IPS DF 6.9 (cell line): Measurements from ENCODE around the gene WASF3.

Source experiments
- DNase-seq: peaks from one replicate; pipeline ENCODE4 v3.0.0-alpha.2; 2013; ENCODE audit warnings: low read depth, low spot score
- H3K27ac ChIP-seq: one replicate; pipeline ENCODE4 v1.5.1; 2013; ENCODE audit warnings: low read length, control low read depth
- H3K27me3 ChIP-seq: 2 replicates; pipeline ENCODE4 v1.6.1; 2013; ENCODE audit warnings: mild to moderate bottlenecking, low read length; ENCODE audit not compliant: control insufficient read depth, insufficient read depth
- H3K36me3 ChIP-seq: 2 replicates; pipeline ENCODE4 v1.6.1; 2013; ENCODE audit warnings: low read length; ENCODE audit not compliant: control insufficient read depth, insufficient read depth
- H3K4me1 ChIP-seq: 2 replicates; pipeline ENCODE4 v1.6.1; 2013; ENCODE audit warnings: low read length; ENCODE audit not compliant: control insufficient read depth, insufficient read depth
- H3K4me3 ChIP-seq: 2 replicates; pipeline ENCODE4 v1.5.1; 2013; ENCODE audit warnings: mild to moderate bottlenecking, low read length
- H3K9me3 ChIP-seq: 2 replicates; pipeline ENCODE4 v1.6.1; 2013; ENCODE audit warnings: low read length, inconsistent platforms; ENCODE audit not compliant: control insufficient read depth, insufficient read depth
- WGBS: extraction: QIAGEN DNeasy Blood & Tissue Kit; methylation state at CpG from one replicate; pipeline ENCODE4 v1.1.7; 2013; ENCODE audit warnings: mixed read lengths, missing lambda C conversion rate; ENCODE audit not compliant: insufficient read length, insufficient coverage; 5-methylcytosine and 5-hydroxymethylcytosine counted together

The WASF3 gene

DNA sequence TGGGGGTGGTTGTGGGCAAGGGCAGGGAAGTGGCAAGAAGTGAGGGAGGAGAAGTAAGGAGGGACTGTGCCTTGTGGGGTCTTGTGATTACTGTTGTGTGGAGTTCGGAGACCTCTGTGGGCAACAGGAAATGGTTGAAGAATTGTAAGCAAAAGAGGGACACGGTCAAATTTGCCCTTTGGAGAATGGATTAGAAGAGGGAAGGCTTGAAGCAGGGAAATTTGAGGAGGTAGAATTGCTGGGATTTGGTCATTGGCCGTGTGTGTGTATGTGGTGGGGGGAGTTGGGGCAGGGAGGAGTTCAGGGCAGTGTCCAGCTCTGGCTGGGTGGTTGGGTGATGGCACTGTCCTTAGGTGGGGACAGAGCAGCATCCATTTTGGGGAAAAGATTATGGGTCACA, 3.6 kb downstream of the WASF3 start:
- Histone ChIP-seq H3K27ac (no peak overlapping the region), H3K4me3 (no peak overlapping the region)

GRCh38 chr13:26561651-26562511, 4.4 kb downstream of the WASF3 start:
- Histone ChIP-seq H3K4me1 (no peaks in the 10 kb centered on the region; the same call in 1 of the 2 replicates), H3K27ac (no peak overlapping the region), H3K36me3 (no peaks in the 10 kb centered on the region), H3K4me3 (no peak overlapping the region), H3K9me3 (no peaks in the 10 kb centered on the region), H3K27me3 (no peaks in the 10 kb centered on the region)
- no CpG with 5 or more reads among the region's 8 CpGs for whole genome bisulfite sequencing
- no peak for DNase-seq

More for the DNA sequence above, 3.6 kb downstream of the WASF3 start:
- no peaks in the 10 kb centered on the region for H3K36me3 ChIP-seq
- H3K27me3 ChIP-seq, result no peaks in the 10 kb centered on the region
- H3K9me3 ChIP-seq, result no peaks in the 10 kb centered on the region
- DNase-seq, result no peak
- WGBS, result no CpG with 5 or more reads among the region's 3 CpGs
- no peaks in the 10 kb centered on the region; the same call in 1 of the 2 replicates for H3K4me1 ChIP-seq

GRCh38 chr13:26562512-26562890, 5.0 kb downstream of the WASF3 start:
- no CpG with 5 or more reads among the region's 2 CpGs for WGBS
- Histone ChIP-seq H3K27me3 (no peaks in the 10 kb centered on the region), H3K4me1 (no peaks in the 10 kb centered on the region; the same call in 1 of the 2 replicates)

GRCh38 chr13:26563713-26564112, 6.2 kb downstream of the WASF3 start:
- H3K9me3 ChIP-seq, result no peaks in the 10 kb centered on the region
- H3K27me3 ChIP-seq, result no peaks in the 10 kb centered on the region
- no peak for DNase-seq

More at GRCh38 chr13:26562512-26562890, 5.0 kb downstream of the WASF3 start:
- Histone ChIP-seq H3K4me3 (no peak overlapping the region), H3K36me3 (no peaks in the 10 kb centered on the region), H3K27ac (no peak overlapping the region), H3K9me3 (no peaks in the 10 kb centered on the region)
- no peak for DNase-seq

DNA sequence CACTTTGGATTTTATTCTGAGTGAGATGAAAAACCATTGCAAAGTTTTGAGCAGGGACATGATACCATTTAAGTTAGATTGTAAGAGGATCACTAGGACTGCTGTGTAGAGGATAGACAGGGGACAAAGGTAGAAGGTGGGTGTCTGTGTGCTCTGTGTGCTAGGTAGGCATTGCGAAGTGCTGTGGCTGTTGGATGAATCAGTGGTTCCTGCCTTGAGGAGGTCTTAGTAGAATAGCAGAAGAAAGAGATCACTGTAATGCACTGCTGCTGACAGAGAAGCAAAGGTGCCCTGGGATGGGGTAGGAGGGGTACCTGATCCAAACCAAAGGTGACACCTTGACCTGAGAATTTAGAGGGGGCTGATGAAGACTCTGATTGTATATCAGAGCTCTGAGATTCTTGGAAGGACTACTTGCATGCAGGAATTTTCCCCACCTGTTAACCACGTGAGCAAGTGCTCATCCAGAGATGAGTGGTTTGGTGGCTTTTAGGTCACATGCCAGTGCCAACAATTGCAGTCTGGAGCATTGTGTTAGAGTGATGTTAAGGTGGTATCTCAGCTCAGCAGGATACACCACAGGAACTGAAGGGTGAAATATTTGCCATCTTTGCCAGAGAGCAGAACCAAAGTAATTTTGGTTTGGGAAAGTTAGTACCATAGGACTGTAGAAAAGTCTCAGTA, 10.8 kb downstream of the WASF3 start:
- Histone ChIP-seq H3K36me3 (no peaks in the 10 kb centered on the region), H3K9me3 (no peaks in the 10 kb centered on the region), H3K4me3 (no peak overlapping the region), H3K4me1 (no peaks in the 10 kb centered on the region), H3K27me3 (no peaks in the 10 kb centered on the region), H3K27ac (no peak overlapping the region)
- no CpG with 5 or more reads among the region's 2 CpGs for WGBS
- DNase-seq, result no peak

More at GRCh38 chr13:26563713-26564112, 6.2 kb downstream of the WASF3 start:
- Histone ChIP-seq H3K4me3 (no peak overlapping the region), H3K36me3 (no peaks in the 10 kb centered on the region), H3K27ac (no peak overlapping the region), H3K4me1 (no peaks in the 10 kb centered on the region)

DNA sequence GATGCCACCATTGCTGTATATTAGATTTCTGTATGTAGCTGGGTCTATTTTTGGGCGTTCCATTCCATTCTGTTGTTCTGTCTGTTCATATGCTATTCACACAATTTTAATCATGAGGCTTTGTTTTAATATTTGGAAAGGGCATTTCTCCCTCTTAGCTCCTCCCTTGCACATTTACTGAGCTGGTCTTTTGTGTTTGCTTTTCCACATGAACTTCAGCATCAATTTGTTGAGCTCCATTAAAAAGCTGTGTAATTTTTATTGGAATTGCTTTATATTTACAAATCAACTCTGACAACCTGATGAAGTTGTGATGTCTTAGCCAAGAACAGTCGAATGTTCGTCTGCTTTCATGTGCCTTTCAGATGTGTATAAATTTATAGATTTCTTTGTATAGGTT, 14.0 kb downstream of the WASF3 start:
- Histone ChIP-seq H3K36me3 (no peaks in the 10 kb centered on the region), H3K4me3 (no peak overlapping the region), H3K27ac (no peak overlapping the region), H3K27me3 (no peaks in the 10 kb centered on the region), H3K9me3 (no peaks in the 10 kb centered on the region), H3K4me1 (no peaks in the 10 kb centered on the region)
- no CpG with 5 or more reads among the region's 3 CpGs for WGBS
- no peak for DNase-seq

GRCh38 chr13:26575244-26575643, 17.8 kb downstream of the WASF3 start:
- no peaks in the 10 kb centered on the region for H3K27me3 ChIP-seq
- H3K36me3 ChIP-seq, result no peaks in the 10 kb centered on the region
- DNase-seq, result no peak
- no peak overlapping the region for H3K4me3 ChIP-seq
- H3K4me1 ChIP-seq, result no peaks in the 10 kb centered on the region
- H3K9me3 ChIP-seq, result no peaks in the 10 kb centered on the region
- no peak overlapping the region for H3K27ac ChIP-seq
- WGBS, result no CpG with 5 or more reads among the region's 2 CpGs

DNA sequence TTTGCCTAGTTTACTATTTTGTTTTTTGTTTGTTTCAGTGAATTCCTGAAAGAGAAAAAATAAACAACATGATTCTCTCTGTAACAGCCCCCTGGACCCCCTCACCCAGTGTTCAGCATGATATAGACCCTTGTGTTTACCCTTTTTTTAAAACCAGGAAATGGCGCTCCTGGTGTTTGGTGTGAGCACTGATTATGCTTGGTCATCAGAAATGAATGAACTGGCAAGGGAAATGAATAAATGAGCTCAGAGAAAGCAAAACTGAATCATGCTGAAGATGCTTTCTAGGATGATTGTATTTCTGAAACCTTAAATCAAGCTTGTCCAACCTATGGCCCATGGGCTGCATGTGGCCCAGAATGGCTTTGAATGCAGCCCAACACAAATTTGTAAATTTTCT, 22.1 kb downstream of the WASF3 start:
- no peak overlapping the region for H3K27ac ChIP-seq
- no peaks in the 10 kb centered on the region for H3K9me3 ChIP-seq
- H3K36me3 ChIP-seq, result no peaks in the 10 kb centered on the region
- no peaks in the 10 kb centered on the region; the same call in 1 of the 2 replicates for H3K4me1 ChIP-seq
- no peak for DNase-seq
- no CpG with 5 or more reads among the region's 1 CpG for WGBS
- no peaks in the 10 kb centered on the region for H3K27me3 ChIP-seq
- no peak overlapping the region for H3K4me3 ChIP-seq

DNA sequence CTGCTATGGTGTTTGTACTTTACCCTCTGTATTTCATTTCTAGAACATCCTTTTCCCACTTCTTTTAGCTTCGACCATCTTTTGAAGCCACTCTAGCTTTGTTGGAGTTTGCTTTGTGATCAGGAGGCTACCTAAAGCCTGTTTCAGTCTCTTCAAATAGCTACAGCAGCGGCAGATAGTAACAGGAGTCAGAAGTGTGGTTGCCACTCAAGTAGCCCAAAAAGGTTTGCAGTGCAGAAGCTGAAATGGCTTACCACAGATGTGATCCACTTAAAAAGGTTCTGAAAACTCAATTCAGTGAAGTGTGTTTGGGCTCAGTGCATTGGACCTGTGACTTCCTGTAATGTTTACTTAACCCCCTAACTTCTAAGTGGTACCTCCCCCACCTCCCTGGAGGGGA, 26.2 kb downstream of the WASF3 start:
- H3K27ac ChIP-seq, result no peak overlapping the region
- no peak overlapping the region for H3K4me3 ChIP-seq
- no CpG with 5 or more reads among the region's 2 CpGs for WGBS
- no peaks in the 10 kb centered on the region for H3K9me3 ChIP-seq
- H3K27me3 ChIP-seq, result no peaks in the 10 kb centered on the region
- no peaks in the 10 kb centered on the region; the same call in 1 of the 2 replicates for H3K4me1 ChIP-seq
- DNase-seq, result no peak
- no peaks in the 10 kb centered on the region for H3K36me3 ChIP-seq

DNA sequence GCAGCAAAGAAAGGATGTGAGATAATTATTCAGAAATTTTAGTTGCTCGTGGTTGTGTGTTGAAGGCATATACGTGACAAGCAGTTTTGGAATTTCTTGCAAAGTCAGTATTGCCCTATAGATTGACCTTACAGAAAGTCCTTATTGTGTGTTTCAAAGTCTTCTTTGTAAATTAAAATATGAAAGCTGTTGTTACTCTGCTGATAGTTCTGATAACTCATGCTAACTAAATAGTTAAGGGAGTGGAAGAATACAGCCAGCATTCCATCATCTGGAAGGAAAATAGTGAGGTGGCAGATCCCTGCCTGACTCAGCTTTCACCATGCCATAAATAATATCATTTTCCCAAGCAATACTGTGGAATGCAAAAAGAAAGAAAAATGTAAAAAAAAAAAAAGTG, 27.2 kb downstream of the WASF3 start:
- no peaks in the 10 kb centered on the region for H3K27me3 ChIP-seq
- H3K9me3 ChIP-seq, result no peaks in the 10 kb centered on the region
- H3K36me3 ChIP-seq, result no peaks in the 10 kb centered on the region
- no peaks in the 10 kb centered on the region; the same call in 1 of the 2 replicates for H3K4me1 ChIP-seq
- WGBS, result no CpG with 5 or more reads among the region's 2 CpGs
- no peak overlapping the region for H3K27ac ChIP-seq
- no peak overlapping the region for H3K4me3 ChIP-seq
- DNase-seq, result no peak
